HepG2 (cell line): ENCODE data around the gene ANKS1B. TPM values are rescaled to one million over a fixed set of nuclear protein-coding genes. Genes with fewer than 3 reads are reported as not detected.

ENCODE experiments used
- ATAC-seq: fragments of 200-7000 bp; cut with Tn5 transposase; 3 replicates; pipeline ENCODE4 v1.9.1; 2020; ENCODE audit warnings: mild to moderate bottlenecking, moderate library complexity
- BruUV-seq: library from RNA; stranded (reverse); fragments of 400-500 nt; replicated peaks from 2 replicates; lab custom pipeline; 2021; lab: Mats Ljungman, UMichigan
- CTCF ChIA-PET: fragments of 300-600 bp; formaldehyde crosslinking; extraction: SDS; loops from one replicate; lab custom pipeline; 2021; ENCODE audit warnings: low total read pairs, inconsistent platforms, low intra/inter-chr PET ratio; lab: Yijun Ruan, JAX
- POLR2A ChIA-PET: fragments of 350-600 bp; sonication (Branson Sonifier 250); formaldehyde crosslinking; loops from one replicate; lab custom pipeline; 2020; ENCODE audit warnings: antibody characterized with exemption, inconsistent platforms; lab: Yijun Ruan, JAX
- DNase-seq: peaks from one replicate; pipeline ENCODE4 v3.0.0-alpha.2; 2015; ENCODE audit warnings: low spot score
- FAIRE-seq: peaks from 3 replicates; lab custom pipeline; 2011; peaks lifted over from hg19 to GRCh38; lab: Jason Lieb, UNC
- H2AFZ ChIP-seq: one replicate; pipeline ENCODE4 v1.6.1; 2011; ENCODE audit warnings: low read length, inconsistent platforms
- H3K27ac ChIP-seq: fragments of 300-600 bp; 3 replicates; pipeline ENCODE4 v1.8.0; 2011; ENCODE audit warnings: mixed run types, mild to moderate bottlenecking, mixed read lengths, low read length, inconsistent platforms; ENCODE audit not compliant: insufficient read depth; ENCODE audit errors: extremely low read length
- H3K27me3 ChIP-seq, 2 experiments: fragments of 200-600 bp in 1 of 2; 2 replicates in 1 of 2; 3 replicates in 1 of 2; pipeline versions ENCODE4 v1.6.0 to v1.8.0; 2011; ENCODE audit warnings: low read length in 2 of 2, mild to moderate bottlenecking in 2 of 2, moderate library complexity in 2 of 2, inconsistent platforms in 1 of 2; ENCODE audit not compliant: insufficient read depth in 2 of 2, control insufficient read depth in 1 of 2
- H3K36me3 ChIP-seq, 2 experiments: fragments of 200-600 bp in 1 of 2; replicated peaks in 1 of 2; 2 replicates in 1 of 2; 3 replicates in 1 of 2; pipeline versions ENCODE4 v1.5.1 to v1.8.0; 2011; ENCODE audit warnings: low read length in 2 of 2, inconsistent platforms in 1 of 2; ENCODE audit not compliant: insufficient read depth in 2 of 2, control insufficient read depth in 1 of 2
- H3K4me1 ChIP-seq: 2 replicates; pipeline ENCODE4 v1.5.1; 2012; ENCODE audit warnings: low read length, inconsistent platforms; ENCODE audit not compliant: insufficient read depth
- H3K4me2 ChIP-seq: 2 replicates; pipeline ENCODE4 v1.6.0; 2011; ENCODE audit warnings: low read depth, low read length, inconsistent platforms
- H3K4me3 ChIP-seq, 3 experiments: fragments of 200-600 bp in 1 of 3; sonication (generic), shearing (Covaris generic) in 1 of 3; replicated peaks in 1 of 3; 2 replicates each; pipeline ENCODE4 v1.5.1; 2011 to 2016; ENCODE audit warnings: low read length in 3 of 3, inconsistent platforms in 2 of 3, low read depth in 2 of 3, mild to moderate bottlenecking in 2 of 3, control low read depth in 1 of 3, mixed read lengths in 1 of 3; ENCODE audit not compliant: insufficient read depth in 1 of 3
- H3K79me2 ChIP-seq: one replicate; pipeline ENCODE4 v1.6.1; 2011; ENCODE audit warnings: low read length, inconsistent platforms; ENCODE audit not compliant: insufficient read depth
- H3K9ac ChIP-seq: 2 replicates; pipeline ENCODE4 v1.6.0; 2011; ENCODE audit warnings: mild to moderate bottlenecking, low read depth, low read length, inconsistent platforms; ENCODE audit not compliant: insufficient read depth
- H3K9me3 ChIP-seq: 2 replicates; pipeline ENCODE4 v1.5.1; 2012; ENCODE audit warnings: mild to moderate bottlenecking, low read length
- H4K20me1 ChIP-seq: 2 replicates; pipeline ENCODE4 v1.6.0; 2011; ENCODE audit warnings: inconsistent platforms, mild to moderate bottlenecking, low read length, moderate library complexity; ENCODE audit not compliant: insufficient read depth
- ATF7-NPFF ChIP-seq: sonication (generic); formaldehyde crosslinking; IDR thresholded peaks from 2 replicates; pipeline ENCODE4 v1.8.1; 2023; ENCODE audit warnings: mild to moderate bottlenecking, low read depth, missing genetic modification reagents, moderate library complexity
- PRDM15 ChIP-seq: sonication (generic); formaldehyde crosslinking; IDR thresholded peaks from 2 replicates; pipeline ENCODE4 v1.4.0; 2020; ENCODE audit warnings: missing genetic modification reagents
- SRSF9 ChIP-seq: fragments of 200-400 bp; formaldehyde crosslinking; IDR thresholded peaks from 2 replicates; pipeline ENCODE4 v1.6.1; 2018; ENCODE audit warnings: borderline replicate concordance, mild to moderate bottlenecking, low read depth, low read length; ENCODE audit not compliant: insufficient read depth, poor library complexity, severe bottlenecking
- ZNF180 ChIP-seq: sonication (generic); formaldehyde crosslinking; IDR thresholded peaks from 2 replicates; pipeline ENCODE4 v1.4.0; 2020; ENCODE audit warnings: low read depth, missing genetic modification reagents, borderline replicate concordance
- ZNF674 ChIP-seq: sonication (generic); formaldehyde crosslinking; IDR thresholded peaks from 2 replicates; pipeline ENCODE4 v1.5.0; 2020; ENCODE audit warnings: low read depth, mild to moderate bottlenecking, missing genetic modification reagents
- WGBS: methylation state at CpG from one replicate; pipeline ENCODE4 v1.1.6; 2017; ENCODE audit warnings: low lambda C conversion rate; 5-methylcytosine and 5-hydroxymethylcytosine counted together
- in situ Hi-C: cut with HindIII; loops from 2 replicates; pipeline ENCODE4 v1.10.0; 2017; ENCODE audit warnings: low pct_unique_long_range_greater_than_20kb; ENCODE audit not compliant: extremely low pct_ligation_motif_present
- intact Hi-C: fragments of 100-400 bp; cut with micrococcal nuclease; formaldehyde crosslinking; loops from one replicate; pipeline ENCODE4 v1.10.0; 2022; ENCODE audit not compliant: unreplicated experiment
- polyA plus RNA-seq, 8 experiments: library from polyadenylated mRNA; depleted of rRNA in 3 of 8; stranded (reverse) in 7 of 8; unstranded in 1 of 8; fragments of >200 nt; fragmentation: Illumina TruSeq in 4 of 8; extraction: Trizol in 4 of 8; gene quantifications; 2 replicates each; pipeline versions ENCODE4 v1.2.1 to v1.2.3, GENCODE V29; 2011 to 2016; ENCODE audit warnings: low read depth in 4 of 8, missing spikeins in 1 of 8, mixed read lengths in 1 of 8; ENCODE audit not compliant: insufficient read depth in 1 of 8
- total RNA-seq, 5 experiments: library from RNA; depleted of rRNA; stranded (reverse); fragments of >200 nt; fragmentation: Illumina TruSeq; extraction: Trizol; gene quantifications; 2 replicates each; pipeline ENCODE4 v1.2.3, GENCODE V29; 2016; ENCODE audit warnings: low read depth in 1 of 5

The ANKS1B gene
- total and polyA plus RNA-seq, 2 of the 13 experiments (the other 11 are each of a cell fraction or from before 2014, with no cell fraction given): 0.15 TPM; not detected in 1

- no peaks in the 10 kb centered on the region for H3K9me3 ChIP-seq
- H3K36me3 ChIP-seq: no peaks in the 10 kb centered on the region
- H3K4me3 ChIP-seq: no peak overlapping the region
- intact Hi-C loops: no loop called here
- TF ChIP-seq ZNF180 (CRISPR knock-in tag) (no peak), ZNF674 (CRISPR knock-in tag) (no peak), PRDM15 (CRISPR knock-in tag) (no peak), SRSF9 (no peak), ATF7-NPFF (CRISPR knock-in tag) (no peak)
- TF ChIP-seq, all 625 proteins: peak for 0
- ATAC-seq (no peak), FAIRE-seq (no peak), DNase-seq (no peak)
- Histone ChIP-seq H3K79me2 (no peaks in the 10 kb centered on the region), H3K27me3 (no peaks in the 10 kb centered on the region), H3K4me2 (no peak overlapping the region), H4K20me1 (no peaks in the 10 kb centered on the region), H3K4me1 (no peaks in the 10 kb centered on the region), H2AFZ (no peak overlapping the region), H3K9ac (no peak overlapping the region), H3K27ac (no peak overlapping the region)
- no TSS peak for BruUV-seq
- CTCF ChIA-PET: no interaction called here
- POLR2A ChIA-PET: no interaction called here
- in situ Hi-C loops: no loop called here
- 26% methylated on average over 2 of the region's 2 CpGs for WGBS
These were observed 507.8 kb downstream of the ANKS1B start for GRCh38 chr12:99476956-99477355.
